CD4-positive, alpha-beta T cell (primary cell): Measurements from ENCODE around the gene METRNL. TPM values are rescaled to one million over a fixed set of nuclear protein-coding genes. Genes with fewer than 3 reads are reported as not detected.

Experiments
- ATAC-seq: fragments of 200-7000 bp; cut with Tn5 transposase; one replicate; pipeline ENCODE4 v1.10.0; 2022; ENCODE audit warnings: mild to moderate bottlenecking; ENCODE audit not compliant: poor library complexity
- CTCF ChIA-PET: fragments of 350-600 bp; sonication (Branson Sonifier 250); formaldehyde crosslinking; loops from one replicate; lab custom pipeline; 2021; ENCODE audit warnings: antibody characterized with exemption, inconsistent platforms; lab: Charles Lee
- POLR2A ChIA-PET: fragments of 350-600 bp; sonication (Branson Sonifier 250); formaldehyde crosslinking; loops from one replicate; lab custom pipeline; 2021; ENCODE audit warnings: antibody characterized with exemption, inconsistent platforms; lab: Charles Lee
- DNase-seq, 14 experiments: peaks; one replicate each; pipeline ENCODE4 v3.0.0-alpha.2; 2013 to 2020; ENCODE audit warnings: mixed read lengths in 2 of 14
- H3K27ac ChIP-seq, 2 donors: one replicate each; pipeline versions ENCODE4 v1.5.1 to v1.7.0; 2013; ENCODE audit warnings: low read length in 2 of 2, low read depth in 1 of 2, mild to moderate bottlenecking in 1 of 2
- H3K27me3 ChIP-seq, 2 experiments: 1 replicate in 1 of 2; 2 replicates in 1 of 2; pipeline versions ENCODE4 v1.6.1 to v1.7.0; 2013; ENCODE audit warnings: low read length in 2 of 2, control low read depth in 1 of 2, mild to moderate bottlenecking in 1 of 2, moderate library complexity in 1 of 2; ENCODE audit not compliant: insufficient read depth in 2 of 2, control insufficient read depth in 1 of 2
- H3K36me3 ChIP-seq: one replicate; pipeline ENCODE4 v1.6.1; 2013; ENCODE audit warnings: low read length, control low read depth; ENCODE audit not compliant: insufficient read depth
- H3K4me1 ChIP-seq: one replicate; pipeline ENCODE4 v1.6.1; 2013; ENCODE audit warnings: low read length, control low read depth; ENCODE audit not compliant: insufficient read depth
- H3K4me3 ChIP-seq: one replicate; pipeline ENCODE4 v1.5.1; 2013; ENCODE audit warnings: mild to moderate bottlenecking, low read length, moderate library complexity
- H3K9me3 ChIP-seq, 2 experiments: 1 replicate in 1 of 2; 2 replicates in 1 of 2; pipeline versions ENCODE4 v1.6.1 to v1.7.0; 2013; ENCODE audit warnings: low read length in 2 of 2, mild to moderate bottlenecking in 2 of 2, control low read depth in 1 of 2, moderate library complexity in 1 of 2; ENCODE audit not compliant: control insufficient read depth in 1 of 2, insufficient read depth in 1 of 2
- H3K27ac Mint-ChIP-seq: one replicate; pipeline ENCODE4 v1.8.0; 2020; ENCODE audit warnings: mixed read lengths
- H3K27me3 Mint-ChIP-seq: one replicate; pipeline ENCODE4 v1.8.0; 2021; ENCODE audit warnings: mixed read lengths
- H3K36me3 Mint-ChIP-seq: one replicate; pipeline ENCODE4 v1.8.0; 2021; ENCODE audit warnings: low read depth, mixed read lengths
- H3K4me1 Mint-ChIP-seq: one replicate; pipeline ENCODE4 v1.8.0; 2021; ENCODE audit warnings: low read depth, mixed read lengths
- H3K4me3 Mint-ChIP-seq: one replicate; pipeline ENCODE4 v1.8.0; 2020; ENCODE audit warnings: mild to moderate bottlenecking, mixed read lengths
- H3K9me3 Mint-ChIP-seq: one replicate; pipeline ENCODE4 v1.8.0; 2020; ENCODE audit warnings: mixed read lengths
- intact Hi-C, 2 experiments: fragments of 100-400 bp; cut with DNase I in 1 of 2; cut with micrococcal nuclease in 1 of 2; formaldehyde crosslinking; loops; one replicate each; pipeline versions ENCODE4 v1.15.1 to v1.9.0; 2023 to 2025; cut with DNase I, micrococcal nuclease
- total RNA-seq, 174 experiments: library from RNA in 2 of 174; stranded (reverse) in 2 of 174; gene quantifications; one replicate each; pipeline ENCODE4 v1.2.3 and lab custom pipeline; 2021 to 2026
- TF ChIP-seq, protein P1 (sequence below): fragments of 200-600 bp; IDR thresholded peaks from one replicate; pipeline ENCODE4 v1.8.0; 2022; ENCODE audit warnings: antibody characterized with exemption, mild to moderate bottlenecking

The METRNL gene
- total RNA-seq, 2 experiments from 2014 or later, result 24.5 to 26.9 TPM

DNA sequence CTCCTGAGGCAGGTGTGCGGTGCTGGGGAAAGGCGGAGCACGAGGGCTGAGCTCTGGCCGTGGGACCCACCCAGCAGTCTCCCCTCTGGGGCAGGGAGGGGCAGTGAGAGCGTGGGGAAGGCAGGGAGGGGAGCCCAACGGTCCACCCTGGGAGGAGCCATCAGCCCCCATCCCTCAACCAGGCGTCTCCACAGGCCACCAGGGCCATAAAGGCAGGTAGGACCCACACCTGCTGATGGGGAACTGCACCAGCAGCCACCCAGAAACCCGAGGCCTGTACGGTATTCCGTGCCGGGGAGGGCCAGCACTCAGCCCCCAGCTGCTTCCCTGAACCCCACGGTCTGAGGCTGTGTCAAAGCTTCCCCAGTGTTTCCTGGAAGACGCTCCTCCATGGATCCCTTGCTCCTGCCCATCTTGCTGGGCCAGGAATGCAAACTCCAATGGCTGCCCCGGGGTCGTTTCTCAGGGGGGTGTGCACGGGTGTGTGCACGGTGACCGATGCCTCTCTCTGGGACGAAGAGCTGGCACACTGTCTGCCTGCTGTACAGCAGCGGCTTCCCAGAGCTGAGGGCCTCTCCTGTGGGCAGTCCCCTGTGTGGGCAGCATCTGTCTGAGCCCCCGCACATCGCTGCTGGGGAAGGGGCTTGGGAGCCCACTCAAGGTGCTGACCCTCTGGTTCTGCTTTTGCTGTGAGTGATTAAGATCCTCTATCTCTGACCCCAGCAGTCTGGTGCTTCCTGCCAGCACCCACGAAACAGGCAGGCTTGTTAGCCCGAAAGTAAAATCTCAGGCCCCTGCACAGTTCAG is 17.2 kb upstream of the METRNL start:
- H3K27ac ChIP-seq, result no peak overlapping the region
- ChIA-PET CTCF (no interaction called here), POLR2A (no interaction called here)
- intact Hi-C loops, result no loop called here
- Mint-ChIP-seq H3K36me3 (no peaks in the 10 kb centered on the region), H3K4me3 (no peak overlapping the region), H3K9me3 (no peaks in the 10 kb centered on the region), H3K27me3 (no peaks in the 10 kb centered on the region), H3K27ac (no peak overlapping the region), H3K4me1 (no peaks in the 10 kb centered on the region)
- H3K36me3 ChIP-seq, result no peaks in the 10 kb centered on the region
- no peaks in the 10 kb centered on the region for H3K9me3 ChIP-seq
- H3K4me1 ChIP-seq, result no peaks in the 10 kb centered on the region
- no peaks in the 10 kb centered on the region for H3K27me3 ChIP-seq
- H3K4me3 ChIP-seq, result no peak overlapping the region
- no peak for ATAC-seq
- TF ChIP-seq, protein P1, sequence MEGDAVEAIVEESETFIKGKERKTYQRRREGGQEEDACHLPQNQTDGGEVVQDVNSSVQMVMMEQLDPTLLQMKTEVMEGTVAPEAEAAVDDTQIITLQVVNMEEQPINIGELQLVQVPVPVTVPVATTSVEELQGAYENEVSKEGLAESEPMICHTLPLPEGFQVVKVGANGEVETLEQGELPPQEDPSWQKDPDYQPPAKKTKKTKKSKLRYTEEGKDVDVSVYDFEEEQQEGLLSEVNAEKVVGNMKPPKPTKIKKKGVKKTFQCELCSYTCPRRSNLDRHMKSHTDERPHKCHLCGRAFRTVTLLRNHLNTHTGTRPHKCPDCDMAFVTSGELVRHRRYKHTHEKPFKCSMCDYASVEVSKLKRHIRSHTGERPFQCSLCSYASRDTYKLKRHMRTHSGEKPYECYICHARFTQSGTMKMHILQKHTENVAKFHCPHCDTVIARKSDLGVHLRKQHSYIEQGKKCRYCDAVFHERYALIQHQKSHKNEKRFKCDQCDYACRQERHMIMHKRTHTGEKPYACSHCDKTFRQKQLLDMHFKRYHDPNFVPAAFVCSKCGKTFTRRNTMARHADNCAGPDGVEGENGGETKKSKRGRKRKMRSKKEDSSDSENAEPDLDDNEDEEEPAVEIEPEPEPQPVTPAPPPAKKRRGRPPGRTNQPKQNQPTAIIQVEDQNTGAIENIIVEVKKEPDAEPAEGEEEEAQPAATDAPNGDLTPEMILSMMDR, result no peak
- DNase-seq, result peak in 1 of 14 experiments; percentile 22

DNA sequence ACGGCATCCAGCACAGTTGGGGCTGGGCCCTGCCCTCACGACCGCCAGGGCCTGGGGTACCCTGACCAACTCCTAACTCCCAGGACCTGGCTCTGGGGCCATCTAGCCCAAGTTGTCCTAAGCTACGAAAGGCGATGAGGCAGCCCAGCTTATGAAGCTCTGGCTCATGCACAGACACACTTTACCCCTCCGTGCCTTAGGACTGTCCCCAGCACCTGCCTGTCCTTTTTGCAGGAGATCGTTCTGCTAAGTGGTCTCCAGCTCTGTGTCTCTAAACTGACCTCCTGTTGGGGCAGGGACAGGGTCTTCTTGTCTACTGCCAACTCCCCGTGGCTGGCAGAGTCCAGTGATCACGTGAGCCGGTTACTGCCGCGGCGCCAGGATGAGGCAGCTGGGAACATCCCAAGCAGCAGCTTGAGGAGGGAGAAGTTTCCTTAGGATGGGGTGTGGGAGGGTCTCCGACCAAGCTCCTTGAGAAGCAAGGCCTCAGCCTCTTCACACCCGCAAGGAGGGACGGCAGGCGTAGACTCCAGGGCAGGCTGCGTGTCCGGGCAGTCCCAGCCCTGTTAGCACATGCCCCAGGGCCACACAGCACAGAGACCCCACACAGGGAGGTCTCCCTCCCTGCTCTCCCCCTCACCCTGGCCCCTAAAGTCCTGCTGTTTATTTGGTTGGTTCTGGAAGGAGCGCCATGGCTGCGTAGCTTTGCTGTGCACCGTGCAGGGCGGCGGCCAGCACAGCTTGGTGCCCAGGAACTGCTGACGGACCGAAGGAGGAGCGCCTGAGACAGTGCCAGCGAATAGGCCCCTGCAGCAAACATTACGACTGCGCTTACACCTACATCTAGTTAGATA is 16.4 kb upstream of the METRNL start:
- Mint-ChIP-seq H3K27me3 (no peaks in the 10 kb centered on the region), H3K4me3 (no peak overlapping the region), H3K36me3 (no peaks in the 10 kb centered on the region), H3K9me3 (no peaks in the 10 kb centered on the region), H3K4me1 (no peaks in the 10 kb centered on the region), H3K27ac (no peak overlapping the region)
- intact Hi-C loops, result no loop called here
- ChIA-PET POLR2A (no interaction called here), CTCF (no interaction called here)
- ATAC-seq, result no peak
- no peaks in the 10 kb centered on the region for H3K4me1 ChIP-seq
- peak in 1 of 14 experiments; percentile 17 for DNase-seq
- TF ChIP-seq, protein P1, result no peak
- H3K27ac ChIP-seq, result no peak overlapping the region
- no peaks in the 10 kb centered on the region for H3K27me3 ChIP-seq
- no peaks in the 10 kb centered on the region for H3K9me3 ChIP-seq
- no peaks in the 10 kb centered on the region for H3K36me3 ChIP-seq
- no peak overlapping the region for H3K4me3 ChIP-seq

DNA sequence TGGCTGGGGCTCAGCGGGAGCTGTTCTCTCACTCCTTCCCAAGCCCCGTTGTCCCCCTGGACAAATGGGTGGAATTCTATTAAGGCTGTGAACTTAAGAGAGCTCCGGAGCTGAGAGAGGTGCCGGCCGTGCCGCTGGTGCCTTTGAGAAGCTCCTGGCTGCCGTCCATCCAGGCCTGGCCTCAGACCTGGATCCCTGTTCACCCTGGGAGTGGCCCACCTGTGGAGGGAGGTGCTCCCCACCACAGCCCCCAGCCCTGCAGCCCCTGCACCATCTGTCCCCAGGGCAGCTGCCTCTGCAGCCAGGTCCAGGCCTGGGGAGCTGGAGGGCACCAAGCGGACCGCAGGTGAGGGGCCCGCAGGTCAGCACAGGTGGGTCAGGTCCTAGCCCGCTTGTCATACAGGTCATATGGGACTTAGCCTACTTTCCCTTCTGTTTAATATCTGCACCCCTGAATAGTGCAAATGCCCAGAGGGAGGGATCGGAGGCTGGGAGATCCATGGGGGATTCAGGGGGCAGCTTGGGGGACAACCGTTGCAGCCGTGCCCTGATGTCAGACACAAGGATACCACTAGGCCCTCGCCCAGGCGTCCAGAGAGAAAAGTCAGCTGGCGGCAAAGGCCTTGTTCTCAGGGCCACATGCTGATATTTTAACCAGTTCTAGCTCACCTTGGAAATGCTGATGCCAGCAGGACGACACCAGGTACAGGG is 15.2 kb upstream of the METRNL start:
- CTCF ChIA-PET, result no interaction called here
- H3K27me3 ChIP-seq, result no peaks in the 10 kb centered on the region
- DNase-seq (peak in 1 of 14 experiments; percentile 28), ATAC-seq (no peak)
- no peak overlapping the region for H3K27ac Mint-ChIP-seq
- H3K9me3 Mint-ChIP-seq, result no peaks in the 10 kb centered on the region
- H3K4me1 Mint-ChIP-seq, result peaks cover 4% of the 10 kb centered on the region
- H3K36me3 ChIP-seq, result no peaks in the 10 kb centered on the region
- POLR2A ChIA-PET, result no interaction called here
- H3K4me3 ChIP-seq, result no peak overlapping the region
- no peaks in the 10 kb centered on the region for H3K9me3 ChIP-seq
- H3K27me3 Mint-ChIP-seq, result no peaks in the 10 kb centered on the region
- TF ChIP-seq, protein P1, result no peak
- H3K36me3 Mint-ChIP-seq, result no peaks in the 10 kb centered on the region
- H3K4me3 Mint-ChIP-seq, result no peak overlapping the region
- no peak overlapping the region for H3K27ac ChIP-seq
- H3K4me1 ChIP-seq, result peaks cover 6% of the 10 kb centered on the region
- intact Hi-C loops, result no loop called here
